Prostate gland (tissue), 2 donors: ENCODE measurements around the gene TMBIM1.

Experiments
- CTCF ChIP-seq, 4 experiments: fragments of 200-600 bp in 2 of 4; fragments of 450-650 bp in 2 of 4; sonication (generic) in 2 of 4; IDR thresholded peaks; 1 replicate in 3 of 4; 2 replicates in 1 of 4; pipeline ENCODE4 v1.5.1; 2016 to 2019; ENCODE audit warnings: antibody characterized with exemption in 4 of 4, mild to moderate bottlenecking in 2 of 4, moderate library complexity in 2 of 4
- POLR2A ChIP-seq: fragments of 450-650 bp; IDR thresholded peaks from one replicate; pipeline ENCODE4 v1.6.1; 2016; ENCODE audit warnings: antibody characterized with exemption, mild to moderate bottlenecking
- POLR2AphosphoS5 ChIP-seq: sonication (generic); formaldehyde crosslinking; IDR thresholded peaks from one replicate; pipeline ENCODE4 v1.6.1; 2017; ENCODE audit warnings: antibody characterized with exemption

- TF ChIP-seq CTCF (IDR thresholded peaks at IDR 0.05) (peak; percentile 90 to 99 (median 95)), POLR2AphosphoS5 (peak; percentile 98), POLR2A (no peak)
Measured at GRCh38 chr2:218272531-218273212, 19.6 kb downstream of the TMBIM1 start.
